Body of pancreas (tissue), 4 donors: ENCODE results near the gene MELK. TPM values are rescaled to one million over a fixed set of nuclear protein-coding genes. Genes with fewer than 3 reads are reported as not detected.
"Not testable (repeated sequence)": the region's sequence is repeated elsewhere in the genome, so short reads cannot be mapped to it uniquely, and the experiment has no call there.

Experiments used
- ATAC-seq: fragments of 150-250 bp; one replicate; pipeline ENCODE4 v1.9.1; 2016
- DNase-seq, 4 donors: peaks; one replicate each; pipeline ENCODE4 v3.0.0-alpha.2; 2019
- H3K27ac ChIP-seq, 4 donors: fragments of 200-600 bp; sonication (generic); 1 replicate in 3 of 4; 2 replicates in 1 of 4; pipeline versions ENCODE4 v1.5.1 to v1.6.1; 2016 to 2019; ENCODE audit warnings: mild to moderate bottlenecking in 1 of 4, mixed read lengths in 1 of 4, moderate library complexity in 1 of 4
- H3K27me3 ChIP-seq, 2 donors: fragments of 200-600 bp; sonication (generic); one replicate each; pipeline ENCODE4 v1.6.0; 2016; ENCODE audit warnings: mild to moderate bottlenecking in 1 of 2
- H3K36me3 ChIP-seq, 2 donors: fragments of 200-600 bp; sonication (generic); replicated peaks in 1 of 2; 2 replicates each; pipeline ENCODE4 v1.5.1; 2016; ENCODE audit warnings: low read depth in 2 of 2; ENCODE audit not compliant: insufficient read depth in 1 of 2
- H3K4me1 ChIP-seq: fragments of 200-600 bp; sonication (generic); one replicate; pipeline ENCODE4 v1.6.0; 2016
- H3K4me3 ChIP-seq, 2 donors: fragments of 200-600 bp; sonication (generic); 1 replicate in 1 of 2; 2 replicates in 1 of 2; pipeline ENCODE4 v1.5.1; 2016 to 2019
- H3K9me3 ChIP-seq, 3 donors: fragments of 200-600 bp; sonication (generic); 1 replicate in 2 of 3; 2 replicates in 1 of 3; pipeline ENCODE4 v1.5.1; 2016
- CTCF ChIP-seq, 7 experiments: fragments of 450-650 bp in 4 of 7; fragments of 200-600 bp in 3 of 7; sonication (generic) in 3 of 7; IDR thresholded peaks; one replicate each; pipeline ENCODE4 v1.5.1; 2016 to 2019; ENCODE audit warnings: antibody characterized with exemption in 7 of 7
- POLR2A ChIP-seq, 3 donors: fragments of 450-650 bp; IDR thresholded peaks; one replicate each; pipeline ENCODE4 v1.6.1; 2016; ENCODE audit warnings: antibody characterized with exemption in 3 of 3, mild to moderate bottlenecking in 2 of 3
- WGBS, 2 donors: methylation state at CpG; one replicate each; pipeline ENCODE4 v1.1.5; 2017; 5-methylcytosine and 5-hydroxymethylcytosine counted together
- intact Hi-C: fragments of 100-400 bp; cut with DNase I; formaldehyde crosslinking; loops from one replicate; pipeline ENCODE4 v1.15.1; 2023
- total RNA-seq, 2 donors: library from RNA; depleted of rRNA; stranded (reverse); fragments of >200 nt; gene quantifications; one replicate each; pipeline ENCODE4 v1.1.0, GENCODE V29; 2016

MELK gene
- total RNA-seq, 2 donors from 2014 or later, result not detected

GRCh38 chr9:36550135-36550534, 22.6 kb upstream of the MELK start:
- H3K27me3 ChIP-seq, result no peaks in the 10 kb centered on the region
- H3K4me1 ChIP-seq, result no peaks in the 10 kb centered on the region
- H3K9me3 ChIP-seq, result no peaks in the 10 kb centered on the region
- H3K27ac ChIP-seq, result no peak overlapping the region
- H3K4me3 ChIP-seq, result no peak overlapping the region
- intact Hi-C loops, result loop anchor here (10.0 kb wide), 1 partner anchor 55 kb away; no protein-coding TSS in a partner anchor
- TF ChIP-seq CTCF (IDR thresholded peaks at IDR 0.05) (no peak), POLR2A (IDR thresholded peaks at IDR 0.05) (no peak)
- ATAC-seq, result no peak
- DNase-seq, result no peak
- 87 to 89% methylated on average over 8 of the region's 8 CpGs for WGBS, 2 donors
- no peaks in the 10 kb centered on the region for H3K36me3 ChIP-seq

- not testable (repeated sequence) for ATAC-seq, H3K9me3 ChIP-seq, H3K36me3 ChIP-seq, DNase-seq, H3K27ac ChIP-seq, H3K4me1 ChIP-seq, H3K27me3 ChIP-seq, H3K4me3 ChIP-seq
- 75 to 84% methylated on average over 10 of the region's 10 CpGs for WGBS, 2 donors
- intact Hi-C loops, result loop anchor here (10.0 kb wide), 1 partner anchor 56 kb away; no protein-coding TSS in a partner anchor
These were observed 22.0 kb upstream of the MELK start for GRCh38 chr9:36550631-36551098.

- ATAC-seq, result no peak
- H3K27ac ChIP-seq, result no peak overlapping the region
- TF ChIP-seq POLR2A (IDR thresholded peaks at IDR 0.05) (no peak), CTCF (IDR thresholded peaks at IDR 0.05) (no peak)
- no peaks in the 10 kb centered on the region for H3K27me3 ChIP-seq
- intact Hi-C loops, result loop anchor here (10.0 kb wide), 1 partner anchor 56 kb away; no protein-coding TSS in a partner anchor
- no peak overlapping the region for H3K4me3 ChIP-seq
- DNase-seq, result no peak
- WGBS, 2 donors, result 87 to 97% methylated on average over 3 of the region's 3 CpGs
- H3K4me1 ChIP-seq, result no peaks in the 10 kb centered on the region
- H3K36me3 ChIP-seq, result no peaks in the 10 kb centered on the region
- H3K9me3 ChIP-seq, result no peaks in the 10 kb centered on the region
These were observed 21.6 kb upstream of the MELK start for GRCh38 chr9:36551129-36551528.

- H3K4me3 ChIP-seq, result no peak overlapping the region
- 72 to 78% methylated on average over 6 of the region's 6 CpGs for WGBS, 2 donors
- TF ChIP-seq CTCF (IDR thresholded peaks at IDR 0.05) (no peak), POLR2A (IDR thresholded peaks at IDR 0.05) (no peak)
- no peaks in the 10 kb centered on the region for H3K27me3 ChIP-seq
- H3K36me3 ChIP-seq, result no peaks in the 10 kb centered on the region
- intact Hi-C loops, result loop anchor here (10.0 kb wide), 1 partner anchor 57 kb away; no protein-coding TSS in a partner anchor
- no peaks in the 10 kb centered on the region for H3K4me1 ChIP-seq
- DNase-seq (no peak), ATAC-seq (no peak)
- no peaks in the 10 kb centered on the region for H3K9me3 ChIP-seq
- no peak overlapping the region for H3K27ac ChIP-seq
These were observed 20.8 kb upstream of the MELK start for GRCh38 chr9:36551910-36552309.

- Histone ChIP-seq H3K4me3 (no peak overlapping the region), H3K27me3 (no peaks in the 10 kb centered on the region), H3K36me3 (no peaks in the 10 kb centered on the region), H3K9me3 (no peaks in the 10 kb centered on the region), H3K4me1 (no peaks in the 10 kb centered on the region), H3K27ac (no peak overlapping the region)
- ATAC-seq, result no peak
- intact Hi-C loops, result loop anchor here (10.0 kb wide), 1 partner anchor 64 kb away; no protein-coding TSS in a partner anchor
- DNase-seq, result no peak
- TF ChIP-seq CTCF (IDR thresholded peaks at IDR 0.05), result no peak
- 58 to 60% methylated on average over 7 of the region's 7 CpGs for WGBS, 2 donors
These were observed 13.5 kb upstream of the MELK start for GRCh38 chr9:36559036-36559695.
